ENCODE data around the gene COA7. TPM values are rescaled to one million over a fixed set of nuclear protein-coding genes. Genes with fewer than 3 reads are reported as not detected.
A peak's percentile ranks its signal among the peaks of the same experiment; 100 is the strongest.
"Not testable (repeated sequence)": the region's sequence is repeated elsewhere in the genome, so short reads cannot be mapped to it uniquely, and the experiment has no call there.

COA7 gene
- polyA plus RNA-seq, 10 donors: 14.4 to 20.9 (median 17.2) TPM

DNA sequence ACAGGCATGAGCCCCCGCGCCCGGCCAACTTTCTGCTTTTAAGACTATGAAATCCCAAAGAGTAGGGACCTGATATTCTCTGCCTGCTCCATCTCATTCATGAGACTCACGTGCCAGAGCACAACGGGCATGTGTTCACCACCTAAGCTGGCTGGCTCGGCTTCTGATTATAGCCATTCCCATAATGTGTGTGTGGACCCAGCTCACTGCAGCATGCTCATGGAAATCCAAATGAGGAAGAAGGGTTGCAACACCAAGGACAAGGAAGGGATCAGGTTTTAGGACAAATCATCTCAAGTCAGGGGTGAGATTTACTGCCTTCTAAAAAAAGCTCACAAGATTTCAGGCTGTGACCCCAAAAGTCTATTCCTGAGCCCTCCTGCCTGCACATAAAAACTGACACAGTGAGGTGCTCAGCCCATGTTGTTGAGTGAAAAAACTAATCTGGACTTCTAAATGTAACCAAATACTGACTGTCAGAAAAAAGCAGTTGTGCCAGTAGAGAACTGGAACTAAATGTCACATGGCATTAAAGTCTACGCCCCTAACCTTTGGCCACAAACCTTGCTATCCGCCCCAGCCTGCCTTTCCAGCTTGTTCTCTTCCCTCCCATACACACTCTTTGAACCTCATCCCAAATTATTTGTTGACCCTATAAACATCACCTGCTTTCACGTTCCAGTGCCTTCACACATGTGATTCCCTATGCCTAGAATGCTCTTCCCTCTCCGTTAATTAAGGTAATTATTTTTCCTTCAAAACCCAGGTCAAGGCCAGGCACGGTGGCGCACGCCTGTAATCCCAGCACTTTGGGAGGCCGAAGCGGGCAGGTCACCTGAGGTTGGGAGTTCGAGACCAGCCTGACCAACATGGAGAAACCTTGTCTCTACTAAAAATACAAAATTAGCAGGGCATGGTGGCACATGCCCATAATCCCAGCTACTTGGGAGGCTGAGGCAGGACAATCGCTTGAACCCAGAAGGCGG is 9.1 kb upstream of the COA7 start:
- DNase-seq: peak in 1 of 3 donors; percentile 14

GRCh38 chr1:52706136-52706670 is 8.1 kb upstream of the COA7 start:
- DNase-seq: no peak

- DNase-seq: peak; percentile 83 to 93 (median 84)
These were observed 5.0 kb upstream of the COA7 start for GRCh38 chr1:52702886-52703787.

DNA sequence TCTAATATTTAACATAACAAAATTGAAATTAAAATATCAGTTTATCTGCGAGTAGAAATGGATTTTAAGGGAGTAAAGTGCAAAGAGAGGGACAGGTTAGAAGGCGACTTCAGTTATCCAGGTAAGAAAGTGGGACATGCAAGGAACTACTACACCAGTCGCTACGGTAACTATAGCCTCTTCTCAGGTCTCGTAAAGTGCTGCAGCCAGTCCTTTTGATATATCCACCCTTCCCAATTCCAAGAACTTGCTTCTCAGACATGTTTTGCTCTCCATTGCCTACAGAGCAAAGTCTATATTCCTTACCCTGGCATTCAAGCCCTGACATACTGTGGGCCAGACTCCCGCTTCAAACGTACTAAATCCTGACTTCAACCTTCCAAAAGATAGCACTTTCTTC is 2.5 kb downstream of the COA7 start:
- DNase-seq: no peak

DNA sequence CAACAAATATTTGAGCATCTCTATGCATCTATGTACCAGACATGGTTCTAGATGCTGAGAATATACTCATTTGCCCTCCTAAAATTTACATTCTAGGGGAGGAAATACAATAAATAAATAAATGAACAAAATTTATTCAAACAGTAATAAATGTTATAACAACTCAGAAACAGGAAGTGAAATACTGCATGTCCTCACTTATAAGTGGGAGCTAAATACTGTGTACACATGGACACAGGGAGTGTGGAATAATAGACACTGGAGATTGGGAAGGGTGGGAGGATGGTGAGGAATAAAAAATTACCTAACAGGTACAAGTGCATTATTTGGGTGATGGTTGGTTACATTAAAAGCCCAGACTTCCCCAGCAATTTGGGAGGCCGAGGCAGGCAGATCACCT is 4.3 kb downstream of the COA7 start:
- no peak for DNase-seq

DNA sequence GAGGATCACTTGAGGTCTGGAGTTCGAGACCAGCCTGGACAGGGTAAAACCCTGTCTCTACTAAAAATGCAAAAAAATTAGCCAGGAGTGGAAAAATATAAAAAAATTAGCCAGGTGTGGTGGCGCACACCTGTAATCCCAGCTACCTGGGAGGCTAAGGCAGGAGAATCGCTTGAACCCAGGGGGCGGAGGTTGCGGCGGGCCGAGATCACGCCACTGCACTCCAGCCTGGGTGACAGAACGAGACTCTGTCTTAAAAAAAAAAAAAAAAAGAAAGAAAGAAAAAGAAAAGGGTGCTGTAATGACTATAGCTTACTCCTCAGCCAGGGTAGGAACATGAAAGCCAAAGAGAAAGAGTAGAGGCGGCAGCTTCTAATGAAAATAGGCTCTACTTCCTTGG is 4.8 kb downstream of the COA7 start:
- not testable (repeated sequence) for DNase-seq

DNA sequence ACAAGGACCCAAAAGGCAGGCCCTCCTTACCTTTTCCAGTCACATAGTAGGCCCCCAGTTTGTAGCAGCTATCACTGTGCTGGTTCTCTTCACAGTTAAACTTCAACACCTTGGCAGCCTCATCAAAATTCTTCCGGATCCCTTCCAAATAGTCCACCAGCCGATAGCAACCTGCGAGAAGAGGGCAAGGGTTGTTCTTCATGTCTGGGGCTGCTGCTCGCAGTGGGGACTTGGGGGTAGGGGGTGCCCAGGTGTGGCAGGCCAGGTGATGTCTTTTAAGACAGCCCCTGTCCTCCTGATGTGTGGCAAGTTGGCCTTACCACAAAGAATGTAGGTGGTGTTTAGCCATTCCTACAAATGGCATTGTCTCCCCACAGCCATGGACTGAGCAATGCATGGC is 5.5 kb downstream of the COA7 start:
- no peak for DNase-seq

GRCh38 chr1:52691821-52692220 is 6.3 kb downstream of the COA7 start:
- DNase-seq: no peak

DNA sequence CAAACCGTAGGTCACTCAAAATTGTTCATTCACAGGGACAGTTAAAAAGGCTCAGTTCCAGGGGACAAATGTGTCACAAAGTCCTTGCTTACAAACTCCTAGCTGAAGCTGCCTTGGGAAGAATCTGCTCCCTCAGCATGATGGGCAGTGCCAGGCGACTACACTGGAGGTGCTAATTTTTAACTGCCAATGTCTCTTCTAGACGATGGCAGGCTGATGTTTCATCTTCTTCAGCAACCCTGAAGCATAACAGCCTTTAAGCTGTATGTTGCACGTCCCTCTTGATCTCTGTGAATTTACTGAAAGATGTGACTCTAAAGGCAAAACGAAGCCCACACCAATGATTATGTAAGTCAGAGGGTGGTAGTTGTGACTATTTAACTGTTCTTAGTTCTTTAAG is 11.3 kb downstream of the COA7 start:
- no peak for DNase-seq

- DNase-seq: peak; percentile 62 to 79 (median 71)
These were observed 11.8 kb downstream of the COA7 start for GRCh38 chr1:52686261-52686751.

- DNase-seq: no peak
These were observed 13.6 kb downstream of the COA7 start for GRCh38 chr1:52684545-52684944.

DNA sequence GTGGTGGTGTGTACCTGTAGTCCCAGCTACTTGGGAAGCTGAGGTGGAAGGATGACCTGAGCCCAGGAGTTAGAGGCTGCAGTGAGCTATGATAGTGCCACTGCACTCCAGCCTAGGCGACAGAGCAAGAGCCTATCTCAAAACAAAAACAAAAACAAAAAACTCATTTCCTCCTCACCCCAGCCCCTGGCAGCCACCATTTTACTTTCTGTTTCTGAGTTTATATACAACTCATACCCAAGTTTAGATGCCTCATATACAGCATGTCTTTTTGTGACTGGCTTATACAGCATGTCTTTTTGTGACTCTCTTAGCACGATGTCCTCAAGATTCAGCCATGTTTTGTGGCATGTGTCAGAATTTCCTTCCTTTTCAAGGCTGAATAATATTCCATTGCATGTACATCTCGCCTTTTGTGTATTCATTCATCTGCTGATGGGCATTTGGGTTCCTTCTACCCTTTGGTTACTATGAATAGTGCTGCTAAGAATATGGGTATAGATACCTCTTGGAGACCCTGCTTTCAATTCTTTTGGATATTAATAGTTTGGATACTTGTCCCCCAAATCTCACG is 14.7 kb downstream of the COA7 start:
- no peak for DNase-seq

DNA sequence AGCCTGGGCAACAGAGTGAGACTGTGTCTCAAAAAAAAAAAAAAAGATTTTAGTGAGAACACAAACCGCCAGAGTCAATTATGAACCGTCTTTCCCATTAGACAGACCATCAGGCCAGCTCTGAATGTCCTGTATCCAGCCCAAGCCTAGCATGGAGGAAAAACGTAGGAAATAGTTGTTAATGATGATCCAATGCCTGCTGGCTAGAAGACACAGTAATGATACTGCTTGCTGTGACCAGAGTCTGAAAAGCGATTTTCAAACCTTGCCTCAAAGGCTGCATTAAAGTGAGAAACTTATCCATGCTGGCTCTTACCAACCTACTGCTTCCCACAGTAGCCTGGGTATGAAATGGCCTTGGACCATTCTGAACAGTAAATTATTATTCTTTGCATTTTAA is 17.0 kb downstream of the COA7 start:
- DNase-seq: no peak

DNA sequence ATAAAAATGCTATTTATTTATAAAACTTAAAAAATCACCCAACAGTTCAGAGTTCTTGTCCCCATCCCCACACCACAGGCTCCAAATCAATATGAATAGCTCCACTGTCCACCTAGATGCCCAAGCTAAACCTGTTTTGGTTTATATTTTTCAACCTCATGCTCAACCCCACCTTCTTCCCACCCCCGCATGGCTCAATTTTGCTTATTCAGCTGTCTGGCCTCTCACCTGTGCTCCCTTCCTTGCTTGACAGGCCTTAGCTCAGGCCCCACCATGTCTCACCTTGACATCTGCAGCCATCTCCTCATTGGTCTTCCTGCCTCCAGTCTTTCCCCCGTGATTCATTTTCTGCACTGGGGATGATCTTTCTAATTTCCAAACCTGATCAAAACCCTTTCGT is 17.8 kb downstream of the COA7 start:
- no peak for DNase-seq

GRCh38 chr1:52679498-52679897 is 18.6 kb downstream of the COA7 start:
- DNase-seq: no peak

DNA sequence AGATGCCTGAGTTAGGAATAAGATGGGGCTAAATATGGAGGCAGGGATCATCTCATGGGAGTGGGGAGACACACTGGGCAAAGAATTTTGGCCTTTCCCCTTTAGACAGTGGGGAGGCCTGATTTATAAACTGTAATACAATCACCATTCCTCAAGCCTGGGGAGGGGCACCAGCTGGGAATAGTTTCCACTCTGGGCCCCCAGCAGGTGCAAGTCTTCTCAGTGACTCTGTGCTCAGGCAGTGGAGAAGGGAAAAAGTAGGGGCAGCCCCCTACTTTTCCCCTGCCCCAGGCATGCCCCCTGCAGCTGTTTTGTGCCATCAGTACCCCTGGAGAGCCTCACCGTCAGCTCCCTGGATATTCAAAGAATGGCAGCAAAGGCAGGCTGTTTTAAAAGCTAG is 19.1 kb downstream of the COA7 start:
- DNase-seq: peak in 1 of 3 donors; percentile 49

DNA sequence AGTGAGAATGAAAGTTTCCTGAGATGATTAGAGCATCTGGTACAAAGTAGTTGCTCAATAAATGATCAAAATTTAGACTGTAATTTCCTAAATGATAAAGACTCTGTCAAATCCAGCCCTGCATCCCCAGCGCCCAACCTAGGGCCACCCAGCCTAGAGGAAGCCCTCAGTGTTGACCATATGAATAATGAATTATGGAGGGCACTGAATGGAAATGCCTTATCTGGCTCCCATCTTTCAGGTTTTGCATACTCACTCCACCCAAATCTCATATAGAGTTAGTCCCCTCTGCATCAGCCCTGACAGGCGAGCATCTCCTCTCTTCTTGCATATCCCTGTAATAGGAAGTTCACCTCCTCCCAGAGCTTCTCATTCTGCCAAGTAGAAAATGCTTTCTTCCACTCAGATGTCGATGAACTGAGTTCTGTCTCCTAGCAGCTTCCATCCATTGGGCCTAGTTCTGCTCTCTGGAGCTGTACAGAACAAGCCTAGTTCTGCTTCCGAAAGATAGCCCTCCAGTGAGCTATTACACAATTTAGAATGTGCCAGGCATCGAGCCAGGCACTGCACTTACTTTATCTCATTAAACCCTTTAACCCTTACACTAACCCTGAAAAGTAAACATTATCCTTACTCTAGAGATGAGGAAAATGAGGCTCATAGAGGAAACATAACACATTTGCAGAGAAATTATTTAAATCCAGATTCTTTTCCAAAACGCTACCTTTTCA is 20.9 kb downstream of the COA7 start:
- peak in 1 of 3 donors; percentile 45 for DNase-seq

GRCh38 chr1:52676249-52676903 is 21.8 kb downstream of the COA7 start:
- DNase-seq: peak; percentile 62 to 74 (median 69)

DNA sequence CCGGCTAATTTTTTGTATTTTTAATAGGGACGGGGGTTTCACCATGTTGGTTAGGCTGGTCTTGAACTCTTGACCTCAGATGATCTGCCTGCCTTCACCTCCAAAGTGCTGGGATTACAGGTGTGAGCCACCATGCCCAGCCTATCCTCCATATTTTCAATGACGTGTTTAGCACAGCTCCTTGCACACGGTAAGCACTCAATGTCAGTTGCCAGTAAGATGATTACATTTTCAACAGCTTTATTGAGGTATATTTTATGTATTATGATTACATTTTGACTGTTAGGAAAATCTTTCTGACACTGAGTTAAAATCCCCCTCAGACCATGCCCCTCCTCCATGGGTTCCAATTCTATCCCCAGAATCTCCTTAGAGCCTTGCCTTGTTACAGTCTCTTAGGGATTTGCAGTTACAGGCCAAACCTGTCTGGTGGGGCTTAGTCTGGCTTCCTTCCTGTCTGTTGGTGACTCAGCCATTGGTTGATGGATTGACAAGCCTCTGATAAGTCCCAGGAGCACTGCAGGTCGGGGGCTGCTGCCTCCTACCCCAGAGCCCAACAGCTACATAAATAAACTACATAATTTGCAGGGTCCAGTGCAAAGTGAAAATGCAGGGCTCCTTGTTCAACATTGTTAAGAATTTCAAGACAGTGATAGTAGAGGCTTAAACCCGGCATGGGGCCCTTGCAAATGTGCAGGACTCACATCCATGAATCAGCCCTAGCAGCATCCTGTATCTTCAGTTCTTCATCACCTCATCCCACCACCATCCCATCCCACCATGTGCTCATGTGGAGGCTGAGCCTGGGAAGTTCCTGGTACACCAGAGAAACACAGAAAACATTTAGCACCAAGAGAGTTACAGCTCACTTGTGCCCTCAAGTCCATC is 23.4 kb downstream of the COA7 start:
- DNase-seq: no peak

Measured in muscle of back (tissue), 11 donors.